ENCODE measurements around the gene SLC2A4RG.
"Not testable (repeated sequence)": the region's sequence is repeated elsewhere in the genome, so short reads cannot be mapped to it uniquely, and the experiment has no call there.

The SLC2A4RG gene

GRCh38 chr20:63711085-63711645 lies 28.4 kb upstream of the SLC2A4RG start:
- no peaks in the 10 kb centered on the region for H3K27me3 ChIP-seq
- H3K4me3 ChIP-seq (ENCODE audit: low read depth, low read length): no peak overlapping the region
- DNase-seq: no peak
- no peaks in the 10 kb centered on the region; the same call in 1 of the 2 replicates for H3K9me3 ChIP-seq
- no peaks in the 10 kb centered on the region; the same call in 1 of the 2 replicates for H3K4me1 ChIP-seq
- TF ChIP-seq CTCF (IDR thresholded peaks at IDR 0.05; ENCODE audit: low read depth, low read length): no peak
- H3K36me3 ChIP-seq: peaks cover 53% of the 10 kb centered on the region

GRCh38 chr20:63712191-63712590 lies 27.4 kb upstream of the SLC2A4RG start:
- H3K36me3 ChIP-seq: peaks cover 46% of the 10 kb centered on the region

GRCh38 chr20:63714858-63715257 lies 24.7 kb upstream of the SLC2A4RG start:
- Histone ChIP-seq H3K36me3 (peaks cover 57% of the 10 kb centered on the region), H3K4me3 (ENCODE audit: low read depth, low read length) (no peak overlapping the region), H3K9me3 (no peaks in the 10 kb centered on the region; the same call in 1 of the 2 replicates), H3K27me3 (no peaks in the 10 kb centered on the region), H3K4me1 (no peaks in the 10 kb centered on the region)
- no peak for TF ChIP-seq CTCF (IDR thresholded peaks at IDR 0.05; ENCODE audit: low read depth, low read length)
- DNase-seq: no peak

More at GRCh38 chr20:63712191-63712590, 27.4 kb upstream of the SLC2A4RG start:
- no peak for DNase-seq
- Histone ChIP-seq H3K27me3 (no peaks in the 10 kb centered on the region), H3K4me1 (no peaks in the 10 kb centered on the region), H3K4me3 (ENCODE audit: low read depth, low read length) (no peak overlapping the region), H3K9me3 (no peaks in the 10 kb centered on the region; the same call in 1 of the 2 replicates)
- no peak for TF ChIP-seq CTCF (IDR thresholded peaks at IDR 0.05; ENCODE audit: low read depth, low read length)

- H3K4me1 ChIP-seq: no peaks in the 10 kb centered on the region
- peaks cover 43% of the 10 kb centered on the region for H3K36me3 ChIP-seq
- no peak for DNase-seq
- H3K27me3 ChIP-seq: no peaks in the 10 kb centered on the region
- no peaks in the 10 kb centered on the region; the same call in 1 of the 2 replicates for H3K9me3 ChIP-seq
- H3K4me3 ChIP-seq (ENCODE audit: low read depth, low read length): no peak overlapping the region
- TF ChIP-seq CTCF (IDR thresholded peaks at IDR 0.05; ENCODE audit: low read depth, low read length): no peak
Measured at GRCh38 chr20:63718996-63719395, 20.6 kb upstream of the SLC2A4RG start.

- not testable (repeated sequence) for H3K4me3 ChIP-seq (ENCODE audit: low read depth, low read length); H3K9me3 ChIP-seq; H3K4me1 ChIP-seq; H3K27me3 ChIP-seq; DNase-seq
- peaks cover 27% of the 10 kb centered on the region for H3K36me3 ChIP-seq
Measured at GRCh38 chr20:63722967-63723622, 16.5 kb upstream of the SLC2A4RG start.

- H3K4me1 ChIP-seq; DNase-seq; H3K27me3 ChIP-seq; H3K4me3 ChIP-seq (ENCODE audit: low read depth, low read length); H3K9me3 ChIP-seq: not testable (repeated sequence)
- H3K36me3 ChIP-seq: peaks cover 29% of the 10 kb centered on the region
Measured at GRCh38 chr20:63730189-63730733, 9.3 kb upstream of the SLC2A4RG start.

- Histone ChIP-seq H3K4me1 (no peaks in the 10 kb centered on the region), H3K4me3 (ENCODE audit: low read depth, low read length) (no peak overlapping the region), H3K36me3 (peaks cover 33% of the 10 kb centered on the region)
Measured at GRCh38 chr20:63731410-63731809, 8.2 kb upstream of the SLC2A4RG start.

More at GRCh38 chr20:63731410-63731809, 8.2 kb upstream of the SLC2A4RG start:
- TF ChIP-seq CTCF (IDR thresholded peaks at IDR 0.05; ENCODE audit: low read depth, low read length): no peak
- no peak for DNase-seq
- Histone ChIP-seq H3K27me3 (no peaks in the 10 kb centered on the region), H3K9me3 (no peaks in the 10 kb centered on the region)

Measured in BE2C (cell line).